Activated CD8-positive, alpha-beta T cell treated with anti-CD3 and anti-CD28 coated beads for 36 hours (primary cell): ENCODE results near the gene CAMK1D. TPM values are rescaled to one million over a fixed set of nuclear protein-coding genes. Genes with fewer than 3 reads are reported as not detected.

ENCODE experiments used
- ATAC-seq: fragments of 200-7000 bp; cut with Tn5 transposase; one replicate; pipeline ENCODE4 v1.10.0; 2021; ENCODE audit warnings: mild to moderate bottlenecking, moderate library complexity
- CTCF ChIA-PET: fragments of 350-600 bp; sonication (Branson Sonifier 250); formaldehyde crosslinking; loops from one replicate; lab custom pipeline; 2021; ENCODE audit warnings: antibody characterized with exemption; lab: Charles Lee
- POLR2A ChIA-PET: fragments of 350-600 bp; sonication (Branson Sonifier 250); formaldehyde crosslinking; loops from one replicate; lab custom pipeline; 2021; ENCODE audit warnings: antibody characterized with exemption; lab: Charles Lee
- DNase-seq: peaks from one replicate; pipeline ENCODE4 v3.0.0-alpha.2; 2020
- H3K27ac Mint-ChIP-seq: one replicate; pipeline ENCODE4 v1.8.0; 2021; ENCODE audit warnings: mild to moderate bottlenecking, mixed read lengths
- H3K27me3 Mint-ChIP-seq: one replicate; pipeline ENCODE4 v1.8.0; 2021; ENCODE audit warnings: mixed read lengths
- H3K36me3 Mint-ChIP-seq: one replicate; pipeline ENCODE4 v1.8.0; 2021; ENCODE audit warnings: low read depth, mixed read lengths
- H3K4me1 Mint-ChIP-seq: one replicate; pipeline ENCODE4 v1.8.0; 2021; ENCODE audit warnings: low read depth, mixed read lengths
- H3K4me3 Mint-ChIP-seq: one replicate; pipeline ENCODE4 v1.8.0; 2021; ENCODE audit warnings: mild to moderate bottlenecking, moderate library complexity, mixed read lengths
- H3K9me3 Mint-ChIP-seq: one replicate; pipeline ENCODE4 v1.8.0; 2021; ENCODE audit warnings: mixed read lengths
- CTCF ChIP-seq: fragments of 200-600 bp; IDR thresholded peaks from one replicate; pipeline ENCODE4 v1.8.0; 2022; ENCODE audit warnings: antibody characterized with exemption, mild to moderate bottlenecking
- intact Hi-C: fragments of 100-400 bp; cut with micrococcal nuclease; formaldehyde crosslinking; loops from one replicate; pipeline ENCODE4 v1.10.0; 2022
- total RNA-seq, 2 experiments: library from RNA; stranded (reverse); gene quantifications; one replicate each; pipeline ENCODE4 v1.2.3, GENCODE V29; 2021

Gene CAMK1D
- total RNA-seq, 2 experiments from 2014 or later, result 13.8 TPM

- DNase-seq, result no peak
- H3K9me3 Mint-ChIP-seq, result peaks cover 2% of the 10 kb centered on the region
- no peaks in the 10 kb centered on the region for H3K27me3 Mint-ChIP-seq
- ChIA-PET POLR2A (interaction anchor here (1.2 kb wide), 1 partner anchor 10 kb away, joined by 6 read pairs; no protein-coding TSS in a partner anchor), CTCF (interaction anchor here (0.8 to 1.0 kb wide), 2 partner anchors 10 to 37 kb away, joined by 3 read pairs; no protein-coding TSS in a partner anchor)
- H3K4me1 Mint-ChIP-seq, result peaks cover 27% of the 10 kb centered on the region
- H3K36me3 Mint-ChIP-seq, result no peaks in the 10 kb centered on the region
- intact Hi-C loops, result no loop called here
- TF ChIP-seq CTCF, result no peak
- no peak overlapping the region for H3K27ac Mint-ChIP-seq
- ATAC-seq, result no peak
- no peak overlapping the region for H3K4me3 Mint-ChIP-seq
These were observed 251.3 kb downstream of the CAMK1D start for GRCh38 chr10:12600652-12601051.

- ChIA-PET CTCF (no interaction called here), POLR2A (interaction anchor here (0.6 to 1.3 kb wide), 2 partner anchors 12 to 107 kb away, joined by 3 to 4 read pairs; no protein-coding TSS in a partner anchor)
- Mint-ChIP-seq H3K27ac (no peak overlapping the region), H3K36me3 (no peaks in the 10 kb centered on the region), H3K9me3 (no peaks in the 10 kb centered on the region), H3K4me3 (no peak overlapping the region), H3K4me1 (peaks cover 22% of the 10 kb centered on the region), H3K27me3 (no peaks in the 10 kb centered on the region)
- ATAC-seq (no peak), DNase-seq (no peak)
- intact Hi-C loops, result no loop called here
- no peak for TF ChIP-seq CTCF
These were observed 253.2 kb downstream of the CAMK1D start for GRCh38 chr10:12602521-12602920.

GRCh38 chr10:12603766-12604470, 254.6 kb downstream of the CAMK1D start:
- H3K27ac Mint-ChIP-seq, result no peak overlapping the region
- TF ChIP-seq CTCF, result no peak
- DNase-seq (no peak), ATAC-seq (no peak)
- CTCF ChIA-PET, result interaction anchor here (0.6 to 0.7 kb wide), 2 partner anchors 10 to 53 kb away, joined by 3 read pairs; no protein-coding TSS in a partner anchor
- POLR2A ChIA-PET, result no interaction called here
- H3K36me3 Mint-ChIP-seq, result no peaks in the 10 kb centered on the region
- no peaks in the 10 kb centered on the region for H3K27me3 Mint-ChIP-seq
- H3K9me3 Mint-ChIP-seq, result no peaks in the 10 kb centered on the region
- no peak overlapping the region for H3K4me3 Mint-ChIP-seq
- intact Hi-C loops, result no loop called here
- H3K4me1 Mint-ChIP-seq, result peaks cover 13% of the 10 kb centered on the region

GRCh38 chr10:12605580-12606405, 256.4 kb downstream of the CAMK1D start:
- H3K36me3 Mint-ChIP-seq, result no peaks in the 10 kb centered on the region
- H3K27ac Mint-ChIP-seq, result peak overlapping the region; percentile 95
- H3K27me3 Mint-ChIP-seq, result no peaks in the 10 kb centered on the region
- CTCF ChIA-PET, result interaction anchor here (0.6 kb wide), 1 partner anchor 8 kb away, joined by 3 read pairs; no protein-coding TSS in a partner anchor
- no peak for TF ChIP-seq CTCF
- peak; percentile 71 for DNase-seq
- intact Hi-C loops, result no loop called here
- ATAC-seq, result peak; percentile 89
- H3K9me3 Mint-ChIP-seq, result no peaks in the 10 kb centered on the region
- H3K4me1 Mint-ChIP-seq, result peaks cover 13% of the 10 kb centered on the region
- H3K4me3 Mint-ChIP-seq, result peak overlapping the region; percentile 79
- POLR2A ChIA-PET, result interaction anchor here (0.9 to 2.0 kb wide), 6 partner anchors 8 to 15 kb away, joined by 3 to 8 read pairs (median 4); no protein-coding TSS in a partner anchor
